Measurements from ENCODE around the gene CALML6. TPM values are rescaled to one million over a fixed set of nuclear protein-coding genes. Genes with fewer than 3 reads are reported as not detected.
"Not testable (repeated sequence)": the region's sequence is repeated elsewhere in the genome, so short reads cannot be mapped to it uniquely, and the experiment has no call there.

CALML6 gene
- total RNA-seq, 4 donors from 2014 or later = not detected

DNA sequence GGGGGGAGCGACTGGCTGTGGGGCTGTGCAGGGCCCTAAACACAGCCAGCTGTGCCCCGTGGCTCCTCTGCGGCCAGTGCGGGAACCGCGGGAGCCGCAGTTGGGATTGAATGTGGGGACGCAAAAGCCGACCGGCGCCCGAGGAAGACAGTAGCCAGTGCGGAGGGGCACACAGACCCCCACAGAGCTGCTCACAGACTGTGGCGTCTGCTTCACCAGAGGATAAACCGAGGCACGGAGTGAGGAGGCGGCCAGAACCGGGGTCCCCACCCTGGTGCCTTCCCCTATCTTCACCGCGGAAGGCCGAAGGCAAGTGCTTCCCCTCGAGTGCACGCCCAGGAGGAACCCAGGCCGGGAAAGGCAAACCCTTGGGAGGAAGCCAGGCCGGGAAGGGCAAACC is 12.7 kb downstream of the CALML6 start:
- Histone ChIP-seq H3K27me3 (no peaks in the 10 kb centered on the region), H3K4me3 (no peak overlapping the region), H3K9me3 (no peaks in the 10 kb centered on the region), H3K36me3 (no peaks in the 10 kb centered on the region), H3K4me1 (peaks cover 0 to 11% (median under 1%) of the 10 kb centered on the region in 4 donors), H3K27ac (no peak overlapping the region)
- peak in 1 of 3 donors; percentile 33 for DNase-seq
- TF ChIP-seq, protein P1, sequence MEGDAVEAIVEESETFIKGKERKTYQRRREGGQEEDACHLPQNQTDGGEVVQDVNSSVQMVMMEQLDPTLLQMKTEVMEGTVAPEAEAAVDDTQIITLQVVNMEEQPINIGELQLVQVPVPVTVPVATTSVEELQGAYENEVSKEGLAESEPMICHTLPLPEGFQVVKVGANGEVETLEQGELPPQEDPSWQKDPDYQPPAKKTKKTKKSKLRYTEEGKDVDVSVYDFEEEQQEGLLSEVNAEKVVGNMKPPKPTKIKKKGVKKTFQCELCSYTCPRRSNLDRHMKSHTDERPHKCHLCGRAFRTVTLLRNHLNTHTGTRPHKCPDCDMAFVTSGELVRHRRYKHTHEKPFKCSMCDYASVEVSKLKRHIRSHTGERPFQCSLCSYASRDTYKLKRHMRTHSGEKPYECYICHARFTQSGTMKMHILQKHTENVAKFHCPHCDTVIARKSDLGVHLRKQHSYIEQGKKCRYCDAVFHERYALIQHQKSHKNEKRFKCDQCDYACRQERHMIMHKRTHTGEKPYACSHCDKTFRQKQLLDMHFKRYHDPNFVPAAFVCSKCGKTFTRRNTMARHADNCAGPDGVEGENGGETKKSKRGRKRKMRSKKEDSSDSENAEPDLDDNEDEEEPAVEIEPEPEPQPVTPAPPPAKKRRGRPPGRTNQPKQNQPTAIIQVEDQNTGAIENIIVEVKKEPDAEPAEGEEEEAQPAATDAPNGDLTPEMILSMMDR (IDR thresholded peaks at IDR 0.05) = no peak
- TF ChIP-seq POLR2A (IDR thresholded peaks at IDR 0.05) = no peak

DNA sequence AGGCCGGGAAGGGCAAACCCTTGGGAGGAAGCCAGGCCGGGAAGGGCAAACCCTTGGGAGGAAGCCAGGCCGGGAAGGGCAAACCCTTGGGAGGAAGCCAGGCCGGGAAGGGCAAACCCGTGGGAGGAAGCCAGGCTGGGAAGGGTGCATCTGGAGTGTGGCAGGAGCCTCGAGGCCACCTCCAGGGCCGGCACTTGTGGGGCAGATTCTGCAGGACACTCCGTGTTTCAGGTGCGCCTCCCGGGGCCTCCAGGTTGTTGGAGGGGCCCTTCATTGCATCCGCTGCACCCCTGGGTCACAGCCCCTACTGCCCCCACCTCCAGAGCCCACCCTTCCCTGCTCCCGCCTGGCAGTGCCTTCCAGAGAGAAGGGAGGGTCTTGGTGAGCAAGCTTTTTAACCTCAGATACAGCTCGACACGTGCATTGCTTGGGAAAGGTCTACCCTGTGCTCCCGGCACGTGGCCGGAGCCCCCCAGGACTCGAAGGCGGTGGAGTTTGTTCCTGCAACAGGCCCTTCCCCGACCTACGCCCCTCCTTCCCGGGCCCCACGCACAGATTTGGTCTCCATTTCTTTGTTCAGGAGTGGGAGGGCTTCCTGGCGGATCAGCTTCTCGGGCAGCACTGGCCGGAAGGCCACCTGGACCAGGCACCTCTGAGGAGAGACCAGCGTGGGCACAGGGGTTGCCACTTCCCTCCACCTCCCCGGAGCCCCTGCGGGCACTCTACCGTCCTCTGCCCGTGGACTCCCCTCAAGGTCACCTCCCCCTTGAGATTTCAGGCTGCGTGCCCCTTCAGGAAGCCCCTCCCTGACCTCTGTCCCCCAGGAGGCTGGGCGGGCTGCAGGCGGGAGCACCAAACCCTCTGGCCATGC is 13.4 kb downstream of the CALML6 start:
- peak in 1 of 3 donors; percentile 26 for DNase-seq
- Histone ChIP-seq H3K4me3 (no peak overlapping the region), H3K27ac (no peak overlapping the region), H3K9me3 (no peaks in the 10 kb centered on the region), H3K36me3 (no peaks in the 10 kb centered on the region), H3K4me1 (peaks cover 0 to 4% (median 0%) of the 10 kb centered on the region in 4 donors), H3K27me3 (no peaks in the 10 kb centered on the region)
- no peak for TF ChIP-seq POLR2A (IDR thresholded peaks at IDR 0.05)
- TF ChIP-seq, protein P1 (IDR thresholded peaks at IDR 0.05) = no peak

DNA sequence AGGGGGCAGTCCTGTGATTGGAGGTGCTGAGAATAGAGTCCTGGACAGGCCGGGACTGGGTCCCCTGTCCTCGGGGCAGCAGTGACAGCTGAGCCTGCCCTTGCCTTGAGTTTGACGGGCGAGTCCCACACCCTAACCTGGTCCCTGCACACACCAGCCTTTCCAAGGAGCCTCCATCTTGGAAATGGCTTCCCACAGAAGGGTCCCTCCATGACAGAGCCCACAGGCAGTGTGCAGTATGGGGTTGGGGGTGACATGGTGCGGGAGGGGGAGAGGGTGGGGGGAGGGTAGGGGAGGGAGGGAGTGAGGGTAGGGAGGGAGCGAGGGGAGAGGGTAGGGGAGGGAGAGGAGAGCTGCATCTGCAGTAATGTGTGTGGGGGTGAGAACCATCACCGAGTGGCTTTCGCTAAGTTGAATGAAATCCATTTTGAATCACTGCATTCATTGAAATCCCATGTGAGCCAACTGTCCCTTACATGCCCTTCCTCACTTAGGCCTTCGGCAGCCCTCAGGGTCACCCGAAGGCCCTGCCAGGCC is 14.1 kb downstream of the CALML6 start:
- H3K27ac ChIP-seq = no peak overlapping the region

GRCh38 chr1:1929639-1930545 is 14.8 kb downstream of the CALML6 start:
- H3K27me3 ChIP-seq = no peaks in the 10 kb centered on the region
- H3K9me3 ChIP-seq = no peaks in the 10 kb centered on the region
- H3K4me3 ChIP-seq = no peak overlapping the region
- no peak overlapping the region for H3K27ac ChIP-seq
- no peaks in the 10 kb centered on the region for H3K4me1 ChIP-seq
- H3K36me3 ChIP-seq = no peaks in the 10 kb centered on the region
- TF ChIP-seq, protein P1 (IDR thresholded peaks at IDR 0.05) = no peak
- no peak for TF ChIP-seq POLR2A (IDR thresholded peaks at IDR 0.05)
- DNase-seq = peak in 1 of 3 donors; percentile 43

More for the DNA sequence above, 14.1 kb downstream of the CALML6 start:
- Histone ChIP-seq H3K27me3 (no peaks in the 10 kb centered on the region), H3K4me3 (no peak overlapping the region), H3K9me3 (no peaks in the 10 kb centered on the region), H3K36me3 (no peaks in the 10 kb centered on the region), H3K4me1 (no peaks in the 10 kb centered on the region)
- no peak for DNase-seq
- no peak for TF ChIP-seq POLR2A (IDR thresholded peaks at IDR 0.05)
- TF ChIP-seq, protein P1 (IDR thresholded peaks at IDR 0.05) = no peak

DNA sequence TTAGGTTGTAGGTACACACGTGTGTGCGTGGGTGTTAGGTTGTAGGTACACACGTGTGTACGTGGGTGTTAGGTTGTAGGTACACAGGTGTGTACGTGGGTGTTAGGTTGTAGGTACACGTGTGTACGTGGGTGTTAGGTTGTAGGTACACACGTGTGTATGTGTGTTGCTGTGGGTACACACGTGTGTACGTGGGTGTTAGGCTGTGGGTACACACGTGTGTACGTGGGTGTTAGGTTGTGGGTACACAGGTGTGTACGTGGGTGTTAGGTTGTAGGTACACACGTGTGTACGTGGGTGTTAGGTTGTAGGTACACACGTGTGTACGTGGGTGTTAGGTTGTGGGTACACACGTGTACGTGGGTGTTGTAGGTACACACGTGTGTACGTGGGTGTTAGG is 19.8 kb downstream of the CALML6 start:
- not testable (repeated sequence) for DNase-seq, H3K27ac ChIP-seq, H3K36me3 ChIP-seq, H3K4me3 ChIP-seq, H3K9me3 ChIP-seq, H3K4me1 ChIP-seq, H3K27me3 ChIP-seq

Measured in Peyer's patch (tissue), 4 donors.